Psoas muscle (tissue), 8 donors: ENCODE results near the gene ZNF664. TPM values are rescaled to one million over a fixed set of nuclear protein-coding genes. Genes with fewer than 3 reads are reported as not detected.

Experiments
- ATAC-seq, 4 donors: fragments of 200-7000 bp; cut with Tn5 transposase; one replicate each; pipeline ENCODE4 v1.9.1; 2020; ENCODE audit warnings: moderate library complexity in 3 of 4, mild to moderate bottlenecking in 2 of 4
- DNase-seq, 2 donors: peaks; one replicate each; pipeline ENCODE4 v3.0.0-alpha.2; 2020
- H3K27ac ChIP-seq: fragments of 200-600 bp; one replicate; pipeline ENCODE4 v1.8.0; 2022
- H3K27me3 ChIP-seq, 3 donors: fragments of 200-600 bp in 1 of 3; one replicate each; pipeline versions ENCODE4 v1.6.1 to v1.8.0; 2013 to 2022; ENCODE audit warnings: low read length in 2 of 3, mild to moderate bottlenecking in 2 of 3, moderate library complexity in 1 of 3; ENCODE audit not compliant: insufficient read depth in 3 of 3
- H3K36me3 ChIP-seq, 2 donors: fragments of 200-600 bp in 1 of 2; one replicate each; pipeline versions ENCODE4 v1.6.1 to v1.8.0; 2013 to 2022; ENCODE audit warnings: low read depth in 1 of 2, mild to moderate bottlenecking in 1 of 2, moderate library complexity in 1 of 2; ENCODE audit not compliant: insufficient read depth in 1 of 2
- H3K4me1 ChIP-seq: fragments of 200-600 bp; one replicate; pipeline ENCODE4 v1.8.0; 2022
- H3K4me3 ChIP-seq: fragments of 200-600 bp; one replicate; pipeline ENCODE4 v1.8.0; 2022; ENCODE audit warnings: mild to moderate bottlenecking
- H3K9me3 ChIP-seq: fragments of 200-600 bp; one replicate; pipeline ENCODE4 v1.8.0; 2022
- WGBS, 3 donors: extraction: QIAGEN DNeasy Blood & Tissue Kit; methylation state at CpG; one replicate each; pipeline versions ENCODE4 v1.1.6 to v1.1.7; 2013; 5-methylcytosine and 5-hydroxymethylcytosine counted together
- intact Hi-C, 2 donors: fragments of 100-400 bp; cut with DNase I; formaldehyde crosslinking; loops; one replicate each; pipeline versions ENCODE4 v1.11.0 to v1.14.2; 2022
- polyA plus RNA-seq, 3 donors: library from polyadenylated mRNA; stranded (reverse); fragments of 200-250 nt; gene quantifications; one replicate each; pipeline ENCODE4 v1.2.3, GENCODE V29; 2013
- total RNA-seq, 4 donors: library from RNA; stranded (reverse); fragmentation: NEBNext Ultra II Directional in 2 of 4; extraction: Animal tissue kit (Norgen Biotek cat#: 25700) in 2 of 4; gene quantifications; one replicate each; pipeline versions ENCODE4 v1.2.1 to v1.2.4, GENCODE V29; 2021 to 2023
- TF ChIP-seq, protein P1 (sequence below): fragments of 200-600 bp; IDR thresholded peaks from one replicate; pipeline ENCODE4 v1.8.0; 2022; ENCODE audit warnings: antibody characterized with exemption
- donor health status: healthy with polysubstance abuse.
- donor health status: DM: no; HTN: no; CAD: no; lungs with moderate emphysema.
- donor health status: Bipolar disorder and iron deficiency.
- donor health status: healthy.
- donor health status: DM: yes; HTN: yes; CAD: no.
- donor health status: DM: no; HTN: no; CAD: no.
- donor health status: DM: no; HTN: no; CAD: no.
- donor health status: DM: yes; HTN: yes; CAD: no.

The ZNF664 gene
- total and polyA plus RNA-seq, 7 donors: 25.1 to 69.3 (median 39.1) TPM

DNA sequence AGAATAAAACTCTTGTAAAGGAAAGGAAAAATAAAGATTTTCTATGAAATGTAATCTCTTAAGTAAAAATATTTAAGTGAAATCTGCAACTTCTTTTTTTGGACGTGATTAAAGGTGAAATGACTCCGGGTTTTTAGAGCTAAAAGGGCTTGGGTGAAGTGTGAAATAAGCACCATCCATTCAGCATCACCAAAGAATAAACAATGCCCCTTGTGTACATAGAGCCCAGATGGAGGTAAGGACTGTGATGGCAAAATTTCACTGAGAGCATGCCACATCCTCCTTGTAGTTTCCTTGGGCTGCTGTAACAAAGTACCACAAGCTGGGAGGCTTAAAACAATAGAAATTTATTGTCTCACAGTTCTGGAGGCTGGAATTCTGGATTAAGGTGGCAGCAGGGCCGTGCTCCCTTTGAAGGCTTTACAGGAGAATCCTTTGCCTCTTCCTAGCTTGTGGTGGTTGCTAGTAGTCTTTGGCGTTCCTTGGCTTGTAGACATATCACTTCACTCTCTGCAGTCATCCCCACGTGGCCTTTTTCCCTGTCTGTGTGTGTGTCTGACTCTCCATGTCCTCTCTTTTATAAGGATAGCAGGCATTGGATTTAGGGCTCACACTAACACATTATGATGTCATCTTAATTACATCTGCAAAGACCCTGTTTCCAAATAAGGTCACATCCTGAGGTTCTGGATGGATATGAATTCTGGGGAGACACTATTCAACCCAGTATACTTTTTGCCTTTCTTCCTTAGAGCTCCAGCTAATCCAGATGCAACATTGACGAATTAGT lies 24.2 kb downstream of the ZNF664 start:
- ATAC-seq: no peak
- WGBS, 3 donors: 76 to 87% (median 78%) methylated on average over 6 of the region's 6 CpGs

DNA sequence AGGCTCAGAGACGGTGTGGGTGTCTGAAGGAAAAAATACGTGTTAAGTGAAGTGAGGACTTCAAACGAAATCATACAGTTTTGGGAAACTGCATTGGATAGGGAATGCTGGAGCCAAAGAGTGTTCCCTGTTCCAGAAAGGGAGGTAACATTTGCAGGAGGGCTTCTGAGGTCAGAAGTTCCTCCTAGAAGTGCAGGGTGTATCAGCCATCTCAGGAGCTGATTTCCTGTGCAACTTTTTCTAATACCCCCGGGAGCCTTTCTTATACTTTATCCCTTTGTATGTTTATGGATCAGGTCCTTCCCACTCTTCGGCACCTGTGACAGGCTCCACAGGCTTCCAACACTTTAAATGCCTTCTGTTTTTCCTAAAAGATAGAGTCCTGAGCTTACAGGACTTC lies 24.9 kb downstream of the ZNF664 start:
- H3K9me3 ChIP-seq: no peaks in the 10 kb centered on the region
- H3K36me3 ChIP-seq: peaks cover 8 to 46% of the 10 kb centered on the region in 2 donors
- H3K27ac ChIP-seq: no peak overlapping the region
- intact Hi-C loops: no loop called here
- DNase-seq (no peak), ATAC-seq (no peak)
- H3K27me3 ChIP-seq: no peaks in the 10 kb centered on the region
- TF ChIP-seq, protein P1, sequence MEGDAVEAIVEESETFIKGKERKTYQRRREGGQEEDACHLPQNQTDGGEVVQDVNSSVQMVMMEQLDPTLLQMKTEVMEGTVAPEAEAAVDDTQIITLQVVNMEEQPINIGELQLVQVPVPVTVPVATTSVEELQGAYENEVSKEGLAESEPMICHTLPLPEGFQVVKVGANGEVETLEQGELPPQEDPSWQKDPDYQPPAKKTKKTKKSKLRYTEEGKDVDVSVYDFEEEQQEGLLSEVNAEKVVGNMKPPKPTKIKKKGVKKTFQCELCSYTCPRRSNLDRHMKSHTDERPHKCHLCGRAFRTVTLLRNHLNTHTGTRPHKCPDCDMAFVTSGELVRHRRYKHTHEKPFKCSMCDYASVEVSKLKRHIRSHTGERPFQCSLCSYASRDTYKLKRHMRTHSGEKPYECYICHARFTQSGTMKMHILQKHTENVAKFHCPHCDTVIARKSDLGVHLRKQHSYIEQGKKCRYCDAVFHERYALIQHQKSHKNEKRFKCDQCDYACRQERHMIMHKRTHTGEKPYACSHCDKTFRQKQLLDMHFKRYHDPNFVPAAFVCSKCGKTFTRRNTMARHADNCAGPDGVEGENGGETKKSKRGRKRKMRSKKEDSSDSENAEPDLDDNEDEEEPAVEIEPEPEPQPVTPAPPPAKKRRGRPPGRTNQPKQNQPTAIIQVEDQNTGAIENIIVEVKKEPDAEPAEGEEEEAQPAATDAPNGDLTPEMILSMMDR: no peak
- 63 to 72% (median 67%) methylated on average over 5 of the region's 5 CpGs for WGBS, 3 donors
- H3K4me1 ChIP-seq: peaks cover 3% of the 10 kb centered on the region
- no peak overlapping the region for H3K4me3 ChIP-seq

More for the DNA sequence above, 24.2 kb downstream of the ZNF664 start:
- Histone ChIP-seq H3K36me3 (peaks cover 8 to 53% of the 10 kb centered on the region in 2 donors), H3K4me3 (no peak overlapping the region), H3K27me3 (no peaks in the 10 kb centered on the region), H3K27ac (no peak overlapping the region), H3K9me3 (no peaks in the 10 kb centered on the region), H3K4me1 (peaks cover 3% of the 10 kb centered on the region)
- intact Hi-C loops: no loop called here
- no peak for DNase-seq
- TF ChIP-seq, protein P1: no peak

DNA sequence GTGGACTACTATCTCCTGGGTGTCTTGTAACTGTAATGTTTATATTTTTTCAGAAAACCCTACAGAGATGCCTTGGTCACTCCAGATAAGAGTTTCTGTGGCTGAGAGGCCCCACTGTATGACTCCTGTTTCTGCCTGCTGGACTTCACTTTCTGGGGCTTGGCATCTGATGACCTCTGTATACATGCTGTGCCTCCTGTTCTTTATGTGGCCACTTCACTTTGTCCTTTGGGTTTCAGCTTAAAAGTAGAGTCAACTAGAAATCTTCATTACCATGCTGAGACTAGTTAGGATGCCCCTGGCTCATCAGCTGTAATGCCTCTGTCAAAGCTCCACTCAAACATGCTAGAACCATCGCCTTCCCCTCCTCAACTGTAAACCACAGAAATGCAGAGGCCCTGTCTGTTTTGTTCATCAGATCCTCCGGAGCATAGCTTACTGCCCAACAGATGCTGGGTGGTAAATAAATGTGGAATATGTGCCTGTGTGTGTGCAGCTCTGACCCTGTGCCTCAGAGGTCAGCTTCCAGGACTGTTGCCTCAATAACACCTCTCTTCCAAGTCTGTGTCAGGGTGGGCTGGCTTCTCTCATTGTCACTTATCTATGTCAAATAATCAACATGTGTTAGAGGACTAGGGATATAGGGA lies 25.5 kb downstream of the ZNF664 start:
- TF ChIP-seq, protein P1: no peak
- no peak for ATAC-seq
- DNase-seq: no peak
- H3K4me1 ChIP-seq: peaks cover 3% of the 10 kb centered on the region
- H3K36me3 ChIP-seq: peaks cover 8 to 45% of the 10 kb centered on the region in 2 donors
- H3K27me3 ChIP-seq: no peaks in the 10 kb centered on the region
- no peak overlapping the region for H3K27ac ChIP-seq
- WGBS, 3 donors: 82 to 86% (median 84%) methylated on average over 2 of the region's 2 CpGs
- intact Hi-C loops: no loop called here
- no peaks in the 10 kb centered on the region for H3K9me3 ChIP-seq
- H3K4me3 ChIP-seq: no peak overlapping the region

DNA sequence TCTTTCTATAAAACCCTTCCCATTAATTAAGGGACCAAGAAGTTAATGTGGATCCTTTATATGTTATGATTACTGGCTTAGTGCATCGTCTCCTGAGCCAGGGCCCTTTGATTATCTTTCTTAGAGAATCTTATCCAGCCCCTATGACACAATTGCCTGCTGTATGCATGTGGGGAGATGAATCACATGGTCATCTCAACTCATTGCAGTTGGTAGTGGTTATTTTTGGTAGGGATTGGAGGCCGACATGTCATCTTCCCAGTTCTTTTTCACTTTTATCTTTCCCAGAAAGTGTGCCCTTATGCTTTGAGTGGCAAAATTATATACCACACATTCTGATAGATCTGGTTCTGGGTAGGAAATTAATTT lies 26.0 kb downstream of the ZNF664 start:
- H3K4me3 ChIP-seq: no peak overlapping the region
- TF ChIP-seq, protein P1: no peak
- H3K4me1 ChIP-seq: peaks cover 6% of the 10 kb centered on the region
- intact Hi-C loops: no loop called here
- WGBS, 3 donors: 77 to 97% (median 81%) methylated on average over 2 of the region's 2 CpGs
- ATAC-seq (no peak), DNase-seq (no peak)
- H3K9me3 ChIP-seq: no peaks in the 10 kb centered on the region
- H3K27ac ChIP-seq: no peak overlapping the region
- no peaks in the 10 kb centered on the region for H3K27me3 ChIP-seq
- H3K36me3 ChIP-seq: peaks cover 8 to 48% of the 10 kb centered on the region in 2 donors
